GM12878 (cell line): ENCODE results near the gene ADAMTS6. TPM values are rescaled to one million over a fixed set of nuclear protein-coding genes. Genes with fewer than 3 reads are reported as not detected.

Experiments used
- ATAC-seq: fragments of 200-7000 bp; cut with Tn5 transposase; 3 replicates; pipeline ENCODE4 v1.9.1; 2020; ENCODE audit warnings: mild to moderate bottlenecking, moderate library complexity
- BruUV-seq: library from RNA; stranded (reverse); fragments of 400-500 nt; replicated peaks from 2 replicates; lab custom pipeline; 2021; lab: Mats Ljungman, UMichigan
- CTCF ChIA-PET: fragments of 300-600 bp; sonication (Branson Sonifier 250); formaldehyde crosslinking; extraction: SDS; loops from one replicate; lab custom pipeline; 2021; ENCODE audit warnings: inconsistent platforms; lab: Yijun Ruan, JAX
- POLR2A ChIA-PET: fragments of 350-600 bp; formaldehyde crosslinking; extraction: SDS; loops from one replicate; lab custom pipeline; 2021; ENCODE audit warnings: inconsistent platforms; lab: Charles Lee
- RAD21 ChIA-PET: fragments of 300-600 bp; sonication (Branson Sonifier 250); formaldehyde crosslinking; loops from one replicate; lab custom pipeline; 2023; ENCODE audit warnings: antibody characterized with exemption; ENCODE audit not compliant: unreplicated experiment; lab: Charles Lee
- SMC1A ChIA-PET: fragments of 300-600 bp; sonication (Branson Sonifier 250); formaldehyde crosslinking; loops from one replicate; lab custom pipeline; 2023; ENCODE audit not compliant: unreplicated experiment, uncharacterized antibody; lab: Charles Lee
- DNase-seq: peaks from one replicate; pipeline ENCODE4 v3.0.0-alpha.2; 2011; ENCODE audit warnings: low read depth, low spot score
- FAIRE-seq: peaks from 3 replicates; lab custom pipeline; 2011; peaks lifted over from hg19 to GRCh38; lab: Jason Lieb, UNC
- H2AFZ ChIP-seq: 2 replicates; pipeline ENCODE4 v1.6.0; 2011; ENCODE audit warnings: low read depth, low read length, control low read depth; ENCODE audit not compliant: control insufficient read depth
- H3K27ac ChIP-seq: 2 replicates; pipeline ENCODE4 v1.5.1; 2011; ENCODE audit warnings: control low read depth; ENCODE audit not compliant: control insufficient read depth, insufficient read depth
- H3K27me3 ChIP-seq, 2 experiments: replicated peaks in 1 of 2; 2 replicates each; pipeline versions ENCODE4 v1.6.0 to v1.6.1; 2011; ENCODE audit warnings: low read length in 1 of 2; ENCODE audit not compliant: control insufficient read depth in 2 of 2, insufficient read depth in 2 of 2
- H3K36me3 ChIP-seq, 2 experiments: 2 replicates each; pipeline ENCODE4 v1.5.1; 2011; ENCODE audit warnings: low read length in 1 of 2; ENCODE audit not compliant: control insufficient read depth in 2 of 2, insufficient read depth in 2 of 2
- H3K4me1 ChIP-seq: 2 replicates; pipeline ENCODE4 v1.6.1; 2011; ENCODE audit warnings: mild to moderate bottlenecking, low read length, moderate library complexity, mixed read lengths; ENCODE audit not compliant: control insufficient read depth, insufficient read depth
- H3K4me2 ChIP-seq: 2 replicates; pipeline ENCODE4 v1.6.0; 2011; ENCODE audit warnings: control low read depth; ENCODE audit not compliant: control insufficient read depth, insufficient read depth
- H3K4me3 ChIP-seq: fragments of 200-600 bp; sonication (generic); 2 replicates; pipeline ENCODE4 v1.5.1; 2016
- H3K79me2 ChIP-seq: 2 replicates; pipeline ENCODE4 v1.6.0; 2011; ENCODE audit warnings: low read length; ENCODE audit not compliant: control insufficient read depth, insufficient read depth
- H3K9ac ChIP-seq: 2 replicates; pipeline ENCODE4 v1.8.0; 2011; ENCODE audit warnings: low read length, control low read depth, mixed read lengths; ENCODE audit not compliant: control insufficient read depth, insufficient read depth
- H3K9me3 ChIP-seq: replicated peaks from 3 replicates; pipeline ENCODE4 v1.5.1; 2011; ENCODE audit warnings: mild to moderate bottlenecking, low read length; ENCODE audit not compliant: control insufficient read depth, insufficient read depth
- H4K20me1 ChIP-seq: 2 replicates; pipeline ENCODE4 v1.6.0; 2011; ENCODE audit not compliant: control insufficient read depth, insufficient read depth
- ATF3 ChIP-seq: IDR thresholded peaks from 2 replicates; pipeline ENCODE4 v1.6.1; 2011; ENCODE audit warnings: low read depth, mild to moderate bottlenecking, low read length, moderate library complexity, borderline replicate concordance; ENCODE audit errors: extremely low read depth
- E2F4 ChIP-seq: IDR thresholded peaks from 2 replicates; pipeline ENCODE4 v1.6.1; 2012; ENCODE audit warnings: low read depth, low read length, improper control_type of control experiment
- IKZF2 ChIP-seq, 2 experiments: fragments of 450-650 bp; IDR thresholded peaks; 2 replicates each; pipeline ENCODE4 v1.6.1; 2017; ENCODE audit warnings: mild to moderate bottlenecking in 2 of 2, moderate library complexity in 2 of 2
- IRF3 ChIP-seq: fragments of 450-650 bp; IDR thresholded peaks from 2 replicates; pipeline ENCODE4 v1.6.1; 2014; ENCODE audit warnings: mild to moderate bottlenecking
- MEF2A ChIP-seq: IDR thresholded peaks from 2 replicates; pipeline ENCODE4 v1.6.1; 2011; ENCODE audit warnings: low read depth, mild to moderate bottlenecking, low read length, moderate library complexity; ENCODE audit not compliant: insufficient read depth
- POU2F2 ChIP-seq: IDR thresholded peaks from 3 replicates; pipeline ENCODE4 v1.6.1; 2011; ENCODE audit warnings: low read depth, mild to moderate bottlenecking, low read length, borderline replicate concordance
- RAD51 ChIP-seq: fragments of 450-650 bp; IDR thresholded peaks from 2 replicates; pipeline ENCODE4 v1.6.1; 2016; ENCODE audit warnings: moderate library complexity, mild to moderate bottlenecking, inconsistent platforms
- SREBF1 ChIP-seq: IDR thresholded peaks from 2 replicates; pipeline ENCODE4 v1.6.1; 2012; ENCODE audit warnings: mild to moderate bottlenecking, low read length
- SUZ12 ChIP-seq: fragments of 200-600 bp; sonication (generic); IDR thresholded peaks from one replicate; pipeline ENCODE4 v1.6.1; 2018; ENCODE audit warnings: antibody characterized with exemption, mild to moderate bottlenecking; ENCODE audit not compliant: unreplicated experiment
- TAF1 ChIP-seq: IDR thresholded peaks from 2 replicates; pipeline ENCODE4 v1.6.1; 2011; ENCODE audit warnings: mild to moderate bottlenecking, low read depth, low read length, borderline replicate concordance
- TARDBP ChIP-seq: IDR thresholded peaks from 2 replicates; pipeline ENCODE4 v1.6.1; 2016; ENCODE audit warnings: borderline replicate concordance
- ZNF24 ChIP-seq: fragments of 450-650 bp; IDR thresholded peaks from 2 replicates; pipeline ENCODE4 v1.6.1; 2017; ENCODE audit warnings: antibody characterized with exemption, mild to moderate bottlenecking
- ZNF592 ChIP-seq: fragments of 450-650 bp; IDR thresholded peaks from 2 replicates; pipeline ENCODE4 v1.6.1; 2017; ENCODE audit warnings: mild to moderate bottlenecking, moderate library complexity
- WGBS: methylation state at CpG from one replicate; pipeline ENCODE4 v1.1.6; 2016; ENCODE audit warnings: low lambda C conversion rate; ENCODE audit not compliant: insufficient replicate concordance, insufficient coverage; ENCODE audit errors: missing lambda C conversion rate; 5-methylcytosine and 5-hydroxymethylcytosine counted together
- in situ Hi-C: fragments of 300-500 bp; cut with MboI; formaldehyde crosslinking; loops from 9 replicates; pipeline ENCODE4 v1.14.3; 2018; ENCODE audit warnings: mixed read lengths
- intact Hi-C: fragments of 100-400 bp; cut with micrococcal nuclease; formaldehyde crosslinking; loops from one replicate; pipeline ENCODE4 v1.14.2; 2022; ENCODE audit not compliant: unreplicated experiment
- polyA plus RNA-seq, 11 experiments: library from polyadenylated mRNA; depleted of rRNA in 4 of 11; unstranded in 6 of 11; stranded (reverse) in 5 of 11; fragments of >200 nt; fragmentation: Nextera tagmentation in 4 of 11; fragmentation: Illumina TruSeq in 1 of 11; extraction: Ambion mirVana in 4 of 11; extraction: Trizol in 1 of 11; gene quantifications; 1 replicate in 1 of 11; 2 replicates in 10 of 11; pipeline versions ENCODE4 v1.2.1 to v1.2.3, GENCODE V29; 2011 to 2016; ENCODE audit warnings: inconsistent platforms in 2 of 11, missing spikeins in 2 of 11, low read depth in 1 of 11
- total RNA-seq, 4 experiments: library from RNA; depleted of rRNA in 3 of 4; stranded (reverse); fragments of >200 nt in 3 of 4; fragmentation: Illumina TruSeq in 1 of 4; extraction: Trizol in 1 of 4; gene quantifications; 2 replicates each; pipeline versions ENCODE4 v1.2.1 to v1.2.3, GENCODE V29; 2013 to 2021

The ADAMTS6 gene
- total and polyA plus RNA-seq, 10 of the 15 experiments (the other 5 are each of a cell fraction or from before 2014, with no cell fraction given): 1.1 to 12.3 (median 6.5) TPM

GRCh38 chr5:65243161-65243560 lies 238.6 kb downstream of the ADAMTS6 start:
- TF ChIP-seq MEF2A: no peak
- TF ChIP-seq SUZ12: no peak
- TF ChIP-seq POU2F2: no peak
- TF ChIP-seq IRF3: no peak
- TF ChIP-seq ZNF24: no peak
- no peak for TF ChIP-seq RAD51
- TF ChIP-seq IKZF2 (IDR thresholded peaks at IDR 0.05): no peak
- no peak for TF ChIP-seq TARDBP
- TF ChIP-seq SREBF1: no peak
- no peak for TF ChIP-seq ATF3
- TF ChIP-seq ZNF592: no peak
- TF ChIP-seq E2F4: no peak
- TF ChIP-seq TAF1: no peak
- Histone ChIP-seq H3K4me1 (no peaks in the 10 kb centered on the region), H3K9ac (no peak overlapping the region), H3K4me3 (no peak overlapping the region), H3K36me3 (no peaks in the 10 kb centered on the region), H3K79me2 (no peaks in the 10 kb centered on the region), H3K4me2 (no peak overlapping the region), H3K9me3 (no peaks in the 10 kb centered on the region), H4K20me1 (no peaks in the 10 kb centered on the region), H3K27ac (no peak overlapping the region), H2AFZ (no peak overlapping the region), H3K27me3 (no peaks in the 10 kb centered on the region)
- ChIA-PET POLR2A (no interaction called here), SMC1A (interaction anchor here (1.1 kb wide), 1 partner anchor 255 kb away, joined by 3 read pairs; no protein-coding TSS in a partner anchor), CTCF (interaction anchor here (1.2 kb wide), 1 partner anchor 240 kb away, joined by 3 read pairs; no protein-coding TSS in a partner anchor), RAD21 (no interaction called here)
- WGBS: 79% methylated on average over 2 of the region's 2 CpGs
- no peak for FAIRE-seq
- no peak for DNase-seq
- no TSS peak for BruUV-seq
- intact Hi-C loops (no loop called here), in situ Hi-C loops (no loop called here)
- ATAC-seq: no peak
